Upper lobe of right lung (tissue), 1 donor: Measurements from ENCODE around the gene C5AR1. TPM values are rescaled to one million over a fixed set of nuclear protein-coding genes. Genes with fewer than 3 reads are reported as not detected.
"Not testable (repeated sequence)": the region's sequence is repeated elsewhere in the genome, so short reads cannot be mapped to it uniquely, and the experiment has no call there.

Source experiments
- ATAC-seq: fragments of 200-7000 bp; cut with Tn5 transposase; one replicate; pipeline ENCODE4 v1.9.1; 2020; ENCODE audit warnings: mild to moderate bottlenecking, moderate library complexity
- DNase-seq: peaks from one replicate; pipeline ENCODE4 v3.0.0-alpha.2; 2020
- H3K27ac ChIP-seq: fragments of 200-600 bp; one replicate; pipeline ENCODE4 v1.8.0; 2022
- H3K27me3 ChIP-seq: fragments of 200-600 bp; one replicate; pipeline ENCODE4 v1.8.0; 2022; ENCODE audit warnings: mild to moderate bottlenecking
- H3K36me3 ChIP-seq: fragments of 200-600 bp; one replicate; pipeline ENCODE4 v1.8.0; 2022
- H3K4me1 ChIP-seq: fragments of 200-600 bp; one replicate; pipeline ENCODE4 v1.8.0; 2022
- H3K4me3 ChIP-seq: fragments of 200-600 bp; one replicate; pipeline ENCODE4 v1.8.0; 2022; ENCODE audit warnings: mild to moderate bottlenecking
- H3K9me3 ChIP-seq: fragments of 200-600 bp; one replicate; pipeline ENCODE4 v1.8.0; 2022
- CTCF ChIP-seq: fragments of 200-600 bp; IDR thresholded peaks from one replicate; pipeline ENCODE4 v1.8.0; 2022; ENCODE audit warnings: antibody characterized with exemption
- intact Hi-C: fragments of 100-400 bp; cut with DNase I; formaldehyde crosslinking; loops from one replicate; pipeline ENCODE4 v1.11.0; 2022
- total RNA-seq: library from RNA; stranded (reverse); fragmentation: NEBNext Ultra II Directional; extraction: Animal tissue kit (Norgen Biotek cat#: 25700); gene quantifications from one replicate; pipeline ENCODE4 v1.2.1, GENCODE V29; 2021
- donor health status: DM: no; HTN: yes; CAD: no; lungs with severe emphysema.

C5AR1 gene
- total RNA-seq, 1 donor from 2014 or later: 58.9 TPM

- intact Hi-C loops: no loop called here
- H3K4me1 ChIP-seq: no peaks in the 10 kb centered on the region
- H3K4me3 ChIP-seq: no peak overlapping the region
- ATAC-seq (no peak), DNase-seq (no peak)
- H3K27me3 ChIP-seq: no peaks in the 10 kb centered on the region
- no peak for TF ChIP-seq CTCF
- no peaks in the 10 kb centered on the region for H3K9me3 ChIP-seq
- no peak overlapping the region for H3K27ac ChIP-seq
- peaks cover 98% of the 10 kb centered on the region for H3K36me3 ChIP-seq
Measured at GRCh38 chr19:47358936-47359335, 49.3 kb downstream of the C5AR1 start.

GRCh38 chr19:47362321-47362720, 52.7 kb downstream of the C5AR1 start:
- Histone ChIP-seq H3K36me3 (peaks cover 87% of the 10 kb centered on the region), H3K27me3 (no peaks in the 10 kb centered on the region), H3K4me1 (no peaks in the 10 kb centered on the region), H3K4me3 (no peak overlapping the region), H3K9me3 (no peaks in the 10 kb centered on the region), H3K27ac (no peak overlapping the region)
- ATAC-seq (no peak), DNase-seq (no peak)
- no peak for TF ChIP-seq CTCF
- intact Hi-C loops: no loop called here

GRCh38 chr19:47363758-47364531, 54.3 kb downstream of the C5AR1 start:
- peak; percentile 53 for ATAC-seq
- no peak for TF ChIP-seq CTCF
- H3K27ac ChIP-seq: no peak overlapping the region

GRCh38 chr19:47365455-47365854, 55.8 kb downstream of the C5AR1 start:
- intact Hi-C loops, DNase-seq, H3K9me3 ChIP-seq, H3K4me3 ChIP-seq, H3K4me1 ChIP-seq, H3K27me3 ChIP-seq, H3K27ac ChIP-seq, ATAC-seq: not testable (repeated sequence)
- H3K36me3 ChIP-seq: peaks cover 79% of the 10 kb centered on the region

More at GRCh38 chr19:47363758-47364531, 54.3 kb downstream of the C5AR1 start:
- intact Hi-C loops: no loop called here
- no peaks in the 10 kb centered on the region for H3K9me3 ChIP-seq
- no peaks in the 10 kb centered on the region for H3K4me1 ChIP-seq
- no peaks in the 10 kb centered on the region for H3K27me3 ChIP-seq
- DNase-seq: no peak
- H3K36me3 ChIP-seq: peaks cover 79% of the 10 kb centered on the region
- no peak overlapping the region for H3K4me3 ChIP-seq

GRCh38 chr19:47370045-47370611, 60.5 kb downstream of the C5AR1 start:
- ATAC-seq: peak; percentile 81
- H3K27ac ChIP-seq: no peak overlapping the region
- H3K36me3 ChIP-seq: peaks cover 72% of the 10 kb centered on the region

More at GRCh38 chr19:47370045-47370611, 60.5 kb downstream of the C5AR1 start:
- H3K4me3 ChIP-seq: no peak overlapping the region
- no peaks in the 10 kb centered on the region for H3K9me3 ChIP-seq
- intact Hi-C loops: no loop called here
- no peak for DNase-seq
- no peak for TF ChIP-seq CTCF
- H3K27me3 ChIP-seq: no peaks in the 10 kb centered on the region
- no peaks in the 10 kb centered on the region for H3K4me1 ChIP-seq
